Erythroblast (primary cell): Measurements from ENCODE around the gene PARP6.

ENCODE experiments used
- GATA1 ChIP-seq: IDR thresholded peaks from 2 replicates; pipeline ENCODE4 v1.6.1; 2011; ENCODE audit warnings: low read depth, mild to moderate bottlenecking, control low read depth, low read length, moderate library complexity
- POLR2A ChIP-seq: IDR thresholded peaks from 2 replicates; pipeline ENCODE4 v1.6.1; 2011; ENCODE audit warnings: mild to moderate bottlenecking, low read length

DNA sequence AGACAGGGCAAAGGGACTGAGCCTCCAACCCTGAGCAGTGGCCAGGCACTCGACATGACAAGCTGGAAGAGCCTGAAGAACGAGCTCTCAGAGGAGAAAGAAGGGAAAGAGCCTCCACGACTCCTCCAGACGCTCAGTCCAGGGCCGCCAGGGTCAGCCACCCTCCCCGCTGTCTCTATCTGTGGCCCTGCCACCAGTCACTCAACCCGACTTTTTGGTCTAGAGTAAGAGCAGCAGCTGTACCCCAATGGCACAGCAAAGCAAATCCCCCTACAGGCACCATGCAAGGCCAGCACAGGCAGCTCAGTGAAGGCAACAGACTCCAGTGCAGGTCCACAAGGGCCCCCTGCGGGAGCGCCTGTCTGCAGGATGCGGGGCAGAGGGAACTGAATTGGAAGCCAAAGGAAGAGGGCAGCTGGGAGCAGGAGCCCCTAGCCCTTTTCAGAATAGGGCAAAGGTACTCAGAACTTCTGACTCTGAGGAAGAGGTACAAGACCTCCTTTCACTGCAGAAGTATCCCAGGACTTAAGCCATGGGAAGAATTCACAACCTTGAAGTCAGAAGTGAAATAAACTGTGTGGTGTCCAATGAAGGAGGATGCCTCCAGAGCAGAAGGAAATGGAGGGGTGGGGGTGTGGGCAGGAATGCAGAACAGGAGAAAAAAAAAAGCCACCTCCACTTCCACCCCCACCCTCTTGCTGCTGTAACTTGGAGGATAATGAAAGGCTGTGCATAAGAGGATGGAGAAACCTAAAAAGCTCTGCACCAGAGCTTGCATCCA lies 66.3 kb downstream of the PARP6 start:
- TF ChIP-seq POLR2A (no peak), GATA1 (no peak)
